ENCODE measurements around the gene ARL9.

The ARL9 gene

GRCh38 chr4:56531149-56531770, 25.7 kb downstream of the ARL9 start:
- no peak for DNase-seq (ENCODE audit: low read depth)

- DNase-seq (ENCODE audit: low read depth): no peak
These were observed 26.2 kb downstream of the ARL9 start for GRCh38 chr4:56531823-56532222.

- DNase-seq (ENCODE audit: low read depth): no peak
These were observed 26.6 kb downstream of the ARL9 start for GRCh38 chr4:56532239-56532638.

GRCh38 chr4:56535915-56536314, 30.3 kb downstream of the ARL9 start:
- no peak for DNase-seq (ENCODE audit: low read depth)

- DNase-seq (ENCODE audit: low read depth): no peak
These were observed 31.6 kb downstream of the ARL9 start for GRCh38 chr4:56537147-56537546.

GRCh38 chr4:56540826-56541225, 35.2 kb downstream of the ARL9 start:
- no peak for DNase-seq (ENCODE audit: low read depth)

- DNase-seq (ENCODE audit: low read depth): no peak
These were observed 39.1 kb downstream of the ARL9 start for GRCh38 chr4:56544573-56545131.

GRCh38 chr4:56550642-56551041, 45.1 kb downstream of the ARL9 start:
- no peak for DNase-seq (ENCODE audit: low read depth)

- DNase-seq (ENCODE audit: low read depth): no peak
These were observed 45.9 kb downstream of the ARL9 start for GRCh38 chr4:56551516-56551915.

GRCh38 chr4:56552273-56552672, 46.7 kb downstream of the ARL9 start:
- no peak for DNase-seq (ENCODE audit: low read depth)

GRCh38 chr4:56570041-56570440, 64.5 kb downstream of the ARL9 start:
- DNase-seq (ENCODE audit: low read depth): no peak

Measured in HS-27A (cell line).